Activated CD8-positive, alpha-beta memory T cell treated with anti-CD3 and anti-CD28 coated beads, Interleukin-2, amount 50 U/mL, for 24 hours (primary cell): ENCODE results near the gene EFEMP2.
"Not testable (repeated sequence)": the region's sequence is repeated elsewhere in the genome, so short reads cannot be mapped to it uniquely, and the experiment has no call there.

ENCODE experiments used
- DNase-seq: peaks from one replicate; pipeline ENCODE4 v3.0.0-alpha.2; 2020; ENCODE audit errors: extremely low read depth

The EFEMP2 gene

DNA sequence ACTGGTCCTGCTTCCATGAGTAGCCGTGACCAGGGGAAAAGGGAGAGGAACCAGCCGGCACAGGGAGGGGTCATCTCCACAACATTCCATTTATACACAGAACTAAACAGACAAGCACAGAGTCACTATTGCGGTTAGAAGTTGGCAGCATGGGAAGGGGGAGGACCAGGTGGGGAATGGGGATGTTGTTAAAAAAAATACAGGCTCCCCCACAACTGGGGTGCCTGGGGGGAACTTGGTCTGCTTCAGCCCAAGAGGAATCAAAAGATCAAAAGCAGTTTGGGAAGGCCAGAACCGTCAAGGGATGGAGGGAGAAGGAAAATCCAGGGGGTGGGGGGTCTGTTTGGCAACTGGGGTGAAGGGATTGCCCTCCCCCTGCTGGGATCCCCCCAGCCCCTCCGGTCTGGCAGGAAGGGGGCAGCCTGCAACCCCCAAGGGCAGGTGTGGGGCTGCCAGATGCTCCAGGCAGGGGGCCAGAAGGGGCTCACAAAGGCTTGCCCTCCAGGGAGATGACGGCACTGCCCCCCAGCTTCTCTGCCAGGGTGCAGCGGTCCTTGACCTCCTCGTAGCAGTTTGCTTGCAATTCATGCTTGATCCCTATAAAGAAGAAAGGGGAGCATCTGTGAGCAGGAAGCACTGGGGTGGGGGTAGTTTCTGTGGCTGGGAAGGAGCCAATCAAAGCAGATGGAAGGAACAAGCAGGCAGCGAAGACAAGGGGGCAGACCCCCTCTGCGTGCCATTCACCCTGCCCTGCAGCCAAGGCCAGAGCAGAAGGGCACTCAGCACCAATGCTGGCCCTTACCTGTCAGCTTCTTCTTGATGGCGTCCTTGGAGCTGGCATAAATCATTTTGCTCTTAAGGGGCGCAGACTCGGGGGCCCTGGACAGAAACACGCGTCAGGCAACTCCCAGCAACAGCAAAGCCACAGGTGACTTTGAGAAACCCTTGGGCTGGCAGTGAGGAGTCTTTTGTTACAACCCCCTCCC, 17.5 kb downstream of the EFEMP2 start:
- DNase-seq, result no peak

GRCh38 chr11:65854161-65854592, 18.4 kb downstream of the EFEMP2 start:
- no peak for DNase-seq

GRCh38 chr11:65853246-65853979, 19.2 kb downstream of the EFEMP2 start:
- no peak for DNase-seq

DNA sequence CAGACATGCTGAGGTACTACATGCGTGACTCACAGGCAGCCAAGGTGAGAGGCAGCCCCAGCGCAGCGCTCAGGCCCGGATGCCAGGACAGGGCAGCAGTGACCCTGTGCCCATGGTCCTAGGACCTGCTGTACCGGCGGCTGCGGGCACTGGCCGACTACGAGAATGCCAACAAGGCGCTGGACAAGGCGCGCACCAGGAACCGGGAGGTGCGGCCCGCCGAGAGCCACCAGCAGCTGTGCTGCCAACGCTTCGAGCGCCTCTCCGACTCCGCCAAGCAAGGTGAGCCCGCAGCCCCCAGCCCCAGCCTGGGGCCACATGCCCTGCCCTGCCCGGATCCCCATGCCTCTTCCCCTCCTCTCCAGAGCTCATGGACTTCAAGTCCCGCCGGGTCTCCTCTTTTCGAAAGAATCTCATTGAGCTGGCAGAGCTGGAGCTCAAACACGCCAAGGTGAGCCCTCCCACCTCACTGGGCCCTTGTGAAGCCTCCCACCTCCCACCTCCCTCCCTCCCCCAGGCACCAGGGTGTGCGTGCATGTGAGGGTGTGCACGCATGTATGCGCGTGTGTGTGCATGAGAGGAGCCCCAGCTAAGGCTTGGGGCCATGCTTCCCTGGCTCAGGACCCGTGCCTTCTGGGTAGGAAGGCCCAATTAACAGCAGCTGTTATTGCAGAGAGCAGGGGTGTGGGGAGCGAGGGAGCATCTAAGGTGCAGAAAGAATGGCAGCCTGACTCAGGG, 19.9 kb downstream of the EFEMP2 start:
- no peak for DNase-seq

GRCh38 chr11:65851811-65852507, 20.6 kb downstream of the EFEMP2 start:
- DNase-seq, result no peak

- DNase-seq, result no peak
Measured at GRCh38 chr11:65851083-65851579, 21.5 kb downstream of the EFEMP2 start.

DNA sequence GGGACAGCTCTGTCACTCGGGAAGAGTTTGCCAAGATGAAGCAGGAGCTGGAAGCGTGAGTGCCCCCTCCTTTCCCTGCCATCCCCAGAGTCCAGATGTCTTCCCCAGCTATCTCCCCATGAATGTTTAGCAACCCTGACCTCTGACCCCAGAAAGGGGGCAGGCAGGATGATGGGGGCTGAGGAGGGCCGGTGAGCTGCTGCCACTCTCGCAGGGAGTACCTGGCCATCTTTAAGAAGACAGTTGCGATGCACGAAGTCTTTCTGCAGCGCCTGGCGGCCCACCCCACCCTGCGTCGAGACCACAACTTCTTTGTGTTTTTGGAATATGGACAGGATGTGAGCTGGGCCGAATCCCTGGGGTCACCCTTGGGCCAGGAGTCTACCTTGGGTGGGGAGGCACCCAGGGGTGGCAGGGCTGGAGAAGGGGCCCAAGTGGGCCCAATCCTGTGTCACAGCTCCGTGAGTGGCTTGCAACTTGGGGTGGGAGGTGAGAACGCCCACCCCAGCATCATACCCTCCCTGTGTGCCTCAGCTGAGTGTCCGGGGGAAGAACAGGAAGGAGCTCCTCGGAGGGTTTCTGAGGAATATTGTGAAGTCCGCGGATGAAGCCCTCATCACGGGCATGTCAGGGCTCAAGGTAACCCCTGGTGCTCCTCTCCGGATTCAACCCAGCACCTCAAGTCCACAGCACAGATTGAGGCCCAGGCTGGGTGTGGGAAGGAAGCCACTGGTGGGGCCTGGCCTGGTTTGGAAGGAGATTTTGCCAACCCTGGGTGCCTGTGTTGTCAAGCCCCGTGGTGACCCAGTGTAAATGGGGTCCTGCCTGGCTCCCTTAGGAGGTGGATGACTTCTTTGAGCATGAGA, 22.1 kb downstream of the EFEMP2 start:
- no peak for DNase-seq

- DNase-seq, result no peak
Measured at GRCh38 chr11:65849771-65850216, 22.8 kb downstream of the EFEMP2 start.

- DNase-seq, result no peak
Measured at GRCh38 chr11:65849366-65849765, 23.2 kb downstream of the EFEMP2 start.

DNA sequence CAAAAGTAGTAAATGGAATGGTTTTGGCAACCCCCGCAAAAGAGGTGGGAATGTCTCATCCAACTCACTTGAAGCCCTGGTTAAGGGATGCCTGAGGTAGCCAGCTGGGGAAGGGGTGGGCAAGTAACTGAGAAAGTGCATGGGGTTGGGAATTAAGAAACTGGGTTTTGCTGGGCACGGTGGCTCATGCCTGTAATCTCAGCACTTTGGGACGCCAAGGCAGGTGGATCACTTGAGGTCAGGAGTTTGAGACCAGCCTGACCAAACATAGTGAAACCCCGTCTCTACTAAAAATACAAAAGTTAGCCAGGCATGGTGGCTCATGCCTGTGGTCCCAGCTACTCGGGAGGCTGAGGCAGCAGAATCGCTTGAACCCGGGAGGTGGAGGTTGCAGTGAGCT, 23.9 kb downstream of the EFEMP2 start:
- DNase-seq, result not testable (repeated sequence)

- DNase-seq, result no peak
Measured at GRCh38 chr11:65847746-65848145, 24.9 kb downstream of the EFEMP2 start.

- DNase-seq, result no peak
Measured at GRCh38 chr11:65844231-65844872, 28.2 kb downstream of the EFEMP2 start.

- no peak for DNase-seq
Measured at GRCh38 chr11:65843811-65844210, 28.8 kb downstream of the EFEMP2 start.

GRCh38 chr11:65842144-65842543, 30.5 kb downstream of the EFEMP2 start:
- DNase-seq, result no peak

DNA sequence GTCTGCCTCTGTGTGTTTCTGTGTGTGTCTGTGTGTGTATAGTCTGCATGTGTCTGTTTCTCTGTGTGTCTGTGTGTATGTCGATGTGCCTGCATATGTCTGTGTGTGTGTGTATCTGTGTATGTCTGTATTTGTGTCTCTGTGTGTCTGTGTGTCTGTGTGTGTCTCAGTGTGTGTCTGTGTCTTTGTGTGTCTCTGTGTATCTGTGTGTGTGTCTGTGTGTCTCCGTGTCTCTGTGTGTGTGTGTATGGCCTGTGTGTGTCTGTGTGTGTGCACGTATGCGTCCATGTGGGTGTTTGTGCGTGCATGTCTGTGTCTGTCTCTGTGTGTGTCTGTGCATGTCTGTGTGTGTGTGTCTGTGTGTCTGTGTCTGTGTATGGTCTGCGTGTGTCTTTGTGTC, 38.4 kb downstream of the EFEMP2 start:
- DNase-seq, result no peak

- peak; percentile 90 for DNase-seq
Measured at GRCh38 chr11:65833297-65834030, 39.1 kb downstream of the EFEMP2 start, which contains the start of gene SNX32. TSS of gene SNX32 (plus strand) at chr11:65833963. CDS start at chr11:65834066, 103 bp downstream.

DNA sequence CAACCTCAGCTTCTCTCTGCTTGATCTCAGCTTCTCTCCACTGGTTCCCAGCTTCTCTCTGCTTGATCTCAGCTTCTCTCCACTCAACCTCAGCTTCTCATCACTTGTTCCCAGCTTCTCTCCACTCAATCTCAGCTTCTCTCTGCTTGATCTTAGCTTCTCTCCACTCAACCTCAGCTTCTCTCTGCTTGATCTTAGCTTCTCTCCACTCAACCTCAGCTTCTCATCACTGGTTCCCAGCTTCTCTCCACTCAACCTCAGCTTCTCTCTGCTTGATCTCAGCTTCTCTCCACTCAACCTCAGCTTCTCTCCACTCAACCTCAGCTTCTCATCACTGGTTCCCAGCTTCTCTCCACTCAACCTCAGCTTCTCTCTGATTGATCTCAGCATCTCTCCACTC, 40.4 kb downstream of the EFEMP2 start:
- not testable (repeated sequence) for DNase-seq

GRCh38 chr11:65829459-65829858, 43.1 kb downstream of the EFEMP2 start:
- DNase-seq, result no peak
